ENCODE results near the gene MAGT1. TPM values are rescaled to one million over a fixed set of nuclear protein-coding genes. Genes with fewer than 3 reads are reported as not detected.

The MAGT1 gene
- total and polyA plus RNA-seq, 3 experiments from 2014 or later: 44.0 to 55.0 (median 45.2) TPM

DNA sequence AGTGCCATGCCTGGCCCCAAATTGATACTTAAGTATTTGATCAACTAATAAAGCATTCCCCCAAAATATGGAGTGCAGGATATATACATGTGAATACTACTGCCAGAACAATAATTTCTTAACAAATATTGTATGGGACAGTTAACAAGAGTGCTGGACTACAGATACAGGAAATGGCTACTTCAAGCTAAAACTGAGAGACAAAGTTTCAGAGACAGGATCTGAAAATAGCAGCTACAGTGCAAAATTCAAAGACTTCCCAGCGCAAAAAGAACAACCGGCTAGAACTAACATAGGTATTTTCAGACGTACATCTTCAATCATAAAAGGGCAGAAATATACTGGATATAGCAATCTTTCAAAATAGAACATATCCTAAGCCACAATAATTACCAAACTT lies 115.5 kb downstream of the MAGT1 start:
- ChIA-PET POLR2A (no interaction called here), CTCF (no interaction called here)
- DNase-seq: no peak
- peak overlapping the region in 5 of 7 donors; percentile 0 to 58 (median 43) for H3K4me3 Mint-ChIP-seq
- peak overlapping the region in 4 of 8 donors; percentile 7 to 84 (median 34) for H3K27ac Mint-ChIP-seq
- peaks cover 0 to 2% of the 10 kb centered on the region in 2 donors for H3K27me3 Mint-ChIP-seq
- H3K9me3 Mint-ChIP-seq: no peaks in the 10 kb centered on the region
- Histone ChIP-seq H3K4me3 (ENCODE audit: low read length) (no peak overlapping the region), H3K36me3 (ENCODE audit: insufficient read depth, low read length) (no peaks in the 10 kb centered on the region), H3K9me3 (ENCODE audit: low read length) (no peaks in the 10 kb centered on the region), H3K4me1 (ENCODE audit: insufficient read depth, low read length) (no peaks in the 10 kb centered on the region), H3K27ac (ENCODE audit: low read depth, low read length) (no peak overlapping the region), H3K27me3 (ENCODE audit: insufficient read depth, low read length, poor library complexity, severe bottlenecking) (no peaks in the 10 kb centered on the region)
- peaks cover 0 to 9% (median 0%) of the 10 kb centered on the region in 3 donors for H3K36me3 Mint-ChIP-seq
- peaks cover 43 to 62% (median 57%) of the 10 kb centered on the region in 3 donors for H3K4me1 Mint-ChIP-seq

DNA sequence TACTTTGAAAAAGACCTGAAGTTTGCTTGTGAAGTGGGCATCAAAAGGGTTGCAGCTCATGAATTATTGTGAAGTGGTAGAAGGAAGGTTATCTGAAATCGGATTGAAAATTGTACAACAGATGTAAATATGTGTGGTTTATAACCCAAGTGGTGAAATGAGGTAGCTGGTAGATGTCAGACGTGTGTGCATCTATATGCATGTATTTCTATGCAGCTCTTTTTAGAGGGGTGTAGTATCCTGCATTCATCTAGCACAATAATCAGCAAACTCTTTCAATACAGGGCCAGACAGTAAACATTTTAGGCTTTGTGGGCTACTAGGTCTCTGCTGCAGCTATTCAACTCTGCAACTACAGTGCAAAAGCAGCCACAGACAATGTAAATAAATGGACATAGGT lies 118.6 kb downstream of the MAGT1 start:
- H3K36me3 ChIP-seq (ENCODE audit: insufficient read depth, low read length): no peaks in the 10 kb centered on the region
- peaks cover 0 to 2% of the 10 kb centered on the region in 2 donors for H3K27me3 Mint-ChIP-seq
- peak overlapping the region in 1 of 8 donors; percentile 40 for H3K27ac Mint-ChIP-seq
- DNase-seq: no peak
- H3K4me1 ChIP-seq (ENCODE audit: insufficient read depth, low read length): peaks cover under 1% of the 10 kb centered on the region
- H3K9me3 ChIP-seq (ENCODE audit: low read length): no peaks in the 10 kb centered on the region
- no peaks in the 10 kb centered on the region for H3K27me3 ChIP-seq (ENCODE audit: insufficient read depth, low read length, poor library complexity, severe bottlenecking)
- peaks cover 0 to 13% (median 0%) of the 10 kb centered on the region in 3 donors for H3K36me3 Mint-ChIP-seq
- peak overlapping the region in 1 of 7 donors; percentile 30 for H3K4me3 Mint-ChIP-seq
- CTCF ChIA-PET: no interaction called here
- no peak overlapping the region for H3K4me3 ChIP-seq (ENCODE audit: low read length)
- peaks cover 32 to 59% (median 43%) of the 10 kb centered on the region in 3 donors for H3K4me1 Mint-ChIP-seq
- H3K27ac ChIP-seq (ENCODE audit: low read depth, low read length): no peak overlapping the region
- no peaks in the 10 kb centered on the region for H3K9me3 Mint-ChIP-seq
- POLR2A ChIA-PET: no interaction called here

Other genes with a start within 250 kb of the MAGT1 start
- 10 to 100 TPM; 56.6 to 61.1 TPM for gene ATRX, start 109.2 kb downstream of the MAGT1 start, total RNA-seq
- gene ATRX, start 109.2 kb downstream of the MAGT1 start, polyA plus RNA-seq: 80.8 TPM
- gene COX7B, start 4.0 kb upstream of the MAGT1 start, total RNA-seq: 100 to 1,000 TPM; 298 to 348 TPM
- gene COX7B, start 4.0 kb upstream of the MAGT1 start, polyA plus RNA-seq: 377 TPM
- 1 to 10 TPM; 5.8 to 6.5 TPM for gene ATP7A, start 15.3 kb upstream of the MAGT1 start, total RNA-seq
- gene ATP7A, start 15.3 kb upstream of the MAGT1 start, polyA plus RNA-seq: 4.6 TPM
- 1 to 10 TPM in 1 of 2 experiments, under 1 TPM in 1; 0.85 to 1.2 TPM for gene PGAM4, start 74.2 kb upstream of the MAGT1 start, total RNA-seq
- not detected for gene PGAM4, start 74.2 kb upstream of the MAGT1 start, polyA plus RNA-seq
- gene PGK1, start 208.8 kb upstream of the MAGT1 start, total RNA-seq: 100 to 1,000 TPM; 665 to 680 TPM
- 454 TPM for gene PGK1, start 208.8 kb upstream of the MAGT1 start, polyA plus RNA-seq
- 10 to 100 TPM; 27.7 to 32.1 TPM for gene TAF9B, start 244.2 kb upstream of the MAGT1 start, total RNA-seq
- gene TAF9B, start 244.2 kb upstream of the MAGT1 start, polyA plus RNA-seq: 21.0 TPM